ENCODE results near the gene MXD4.
"Not testable (repeated sequence)": the region's sequence is repeated elsewhere in the genome, so short reads cannot be mapped to it uniquely, and the experiment has no call there.

Gene MXD4

DNA sequence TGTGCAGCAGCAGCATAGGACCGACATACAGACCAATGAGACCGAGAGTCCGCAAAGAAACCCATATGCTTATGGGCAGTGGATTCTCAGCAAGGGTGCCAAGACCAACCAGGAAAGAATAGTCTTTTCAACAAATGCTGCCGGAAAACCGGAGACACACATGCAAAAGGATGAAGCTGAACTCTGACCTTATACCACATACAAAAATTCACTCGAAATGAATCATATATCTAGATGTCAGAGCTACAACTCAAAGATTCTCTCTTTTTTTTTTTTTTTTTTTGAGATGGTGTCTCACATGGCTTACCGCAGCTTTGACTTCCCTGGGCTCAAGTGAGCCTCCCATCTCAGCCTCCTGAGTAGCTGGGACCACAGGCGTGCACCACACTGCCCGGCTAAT is 16.0 kb upstream of the MXD4 start:
- no peaks in the 10 kb centered on the region for H3K27me3 ChIP-seq (ENCODE audit: control insufficient read depth, insufficient read depth, low read length)
- H3K4me1 ChIP-seq (ENCODE audit: control insufficient read depth, insufficient read depth, low read length): no peaks in the 10 kb centered on the region
- H3K4me3 ChIP-seq (ENCODE audit: low read length): no peak overlapping the region

DNA sequence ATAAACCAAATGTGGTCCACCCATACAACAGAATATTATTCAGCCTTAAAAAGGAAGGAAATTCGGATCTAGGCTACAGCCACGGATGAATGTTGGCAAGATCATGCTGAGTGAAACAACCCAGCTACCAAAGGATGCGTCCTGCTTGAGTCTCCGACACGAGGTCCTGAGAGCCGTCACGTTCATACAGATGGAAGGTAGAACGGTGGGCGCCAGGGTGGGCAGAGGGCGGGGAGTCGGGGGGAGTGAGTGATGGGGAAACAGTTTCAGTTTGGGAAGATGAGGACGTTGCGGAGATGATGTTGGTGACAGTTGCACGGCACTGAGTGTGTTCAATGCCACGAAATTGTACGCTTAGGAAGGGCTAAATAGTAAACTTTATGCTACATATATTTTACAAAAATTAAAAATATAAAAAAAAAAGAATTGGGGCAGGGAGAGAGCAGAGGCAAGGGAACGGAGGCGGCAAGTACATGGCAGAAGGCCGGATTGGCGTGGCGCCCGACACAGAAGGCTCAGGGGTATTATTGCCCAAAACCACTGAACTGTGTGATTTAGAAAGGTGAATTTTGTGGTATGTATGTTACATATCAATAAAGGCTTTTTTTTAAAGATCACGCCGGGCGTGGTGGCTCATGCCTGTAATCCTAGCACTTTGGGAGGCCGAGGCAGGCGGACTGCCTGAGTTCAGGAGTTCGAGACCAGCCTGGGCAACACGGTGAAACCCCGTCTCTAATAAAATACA is 14.8 kb upstream of the MXD4 start:
- H3K4me3 ChIP-seq (ENCODE audit: low read length): no peak overlapping the region
- H3K27me3 ChIP-seq (ENCODE audit: control insufficient read depth, insufficient read depth, low read length): no peaks in the 10 kb centered on the region
- H3K4me1 ChIP-seq (ENCODE audit: control insufficient read depth, insufficient read depth, low read length): no peaks in the 10 kb centered on the region
- no peak overlapping the region for H3K9ac ChIP-seq (ENCODE audit: low read length)
- H3K27ac ChIP-seq (ENCODE audit: low read depth, low read length): no peak overlapping the region
- H3K36me3 ChIP-seq (ENCODE audit: control insufficient read depth, insufficient read depth, low read length): peaks cover 2% of the 10 kb centered on the region

More for the DNA sequence above, 16.0 kb upstream of the MXD4 start:
- H3K36me3 ChIP-seq (ENCODE audit: control insufficient read depth, insufficient read depth, low read length): no peaks in the 10 kb centered on the region
- no peak overlapping the region for H3K9ac ChIP-seq (ENCODE audit: low read length)
- H3K27ac ChIP-seq (ENCODE audit: low read depth, low read length): no peak overlapping the region

DNA sequence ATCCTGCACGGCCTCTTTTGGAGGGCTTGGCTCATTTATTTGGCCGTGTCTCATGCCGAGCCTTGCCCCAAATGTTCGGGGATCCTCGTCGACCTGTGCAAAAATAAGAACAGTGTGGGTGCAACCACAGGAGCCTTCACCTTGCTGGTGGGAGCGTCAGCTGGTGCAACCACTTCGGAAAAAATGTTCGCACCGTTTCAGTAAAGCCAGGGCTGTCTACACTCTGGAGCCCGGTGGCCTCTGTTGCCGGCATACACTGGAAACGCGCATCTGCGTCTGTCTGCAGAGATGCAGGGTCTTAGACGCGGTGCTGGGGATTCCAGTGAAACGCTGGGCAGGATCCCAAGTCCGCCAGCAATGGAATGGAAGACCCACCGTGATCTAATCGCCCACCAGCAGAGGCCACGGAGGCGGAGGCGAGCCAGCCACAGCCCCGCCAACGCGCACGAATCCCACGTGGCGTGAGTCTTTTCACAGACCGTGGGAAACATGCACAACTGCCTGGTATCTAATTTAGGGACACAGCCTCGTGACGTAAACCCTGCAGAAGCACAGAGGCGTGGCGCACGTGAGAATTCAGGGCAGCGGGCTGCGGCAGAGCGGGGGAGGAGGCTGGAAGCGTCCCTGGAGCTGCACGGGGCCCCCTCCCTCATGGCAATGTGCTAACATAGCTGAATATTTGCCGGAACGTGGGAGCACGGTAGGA is 13.8 kb upstream of the MXD4 start:
- Histone ChIP-seq H3K36me3 (ENCODE audit: control insufficient read depth, insufficient read depth, low read length) (peaks cover 2% of the 10 kb centered on the region), H3K4me3 (ENCODE audit: low read length) (no peak overlapping the region)

DNA sequence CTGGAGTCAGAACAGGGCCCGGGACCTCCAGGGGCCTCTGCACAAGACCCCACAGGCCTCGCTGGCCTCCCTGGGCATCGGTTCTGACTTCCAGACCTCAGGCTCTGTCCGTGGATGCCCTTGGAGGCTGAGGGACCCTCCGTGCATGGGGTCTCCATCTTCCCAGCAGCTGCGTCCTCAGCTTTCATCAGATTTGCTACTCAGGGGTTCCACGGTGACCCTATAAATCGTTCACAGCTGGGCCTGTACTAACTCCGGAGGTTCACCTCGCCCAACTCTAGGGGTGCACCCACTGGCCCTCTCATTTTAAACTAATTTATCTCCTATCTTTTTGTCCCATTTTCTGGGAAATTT is 13.1 kb upstream of the MXD4 start:
- H3K9ac ChIP-seq (ENCODE audit: low read length); H3K4me1 ChIP-seq (ENCODE audit: control insufficient read depth, insufficient read depth, low read length); H3K27me3 ChIP-seq (ENCODE audit: control insufficient read depth, insufficient read depth, low read length); H3K4me3 ChIP-seq (ENCODE audit: low read length); H3K36me3 ChIP-seq (ENCODE audit: control insufficient read depth, insufficient read depth, low read length); H3K27ac ChIP-seq (ENCODE audit: low read depth, low read length): not testable (repeated sequence)

More for the DNA sequence above, 13.8 kb upstream of the MXD4 start:
- Histone ChIP-seq H3K27ac (ENCODE audit: low read depth, low read length) (no peak overlapping the region), H3K9ac (ENCODE audit: low read length) (no peak overlapping the region), H3K4me1 (ENCODE audit: control insufficient read depth, insufficient read depth, low read length) (no peaks in the 10 kb centered on the region), H3K27me3 (ENCODE audit: control insufficient read depth, insufficient read depth, low read length) (no peaks in the 10 kb centered on the region)

DNA sequence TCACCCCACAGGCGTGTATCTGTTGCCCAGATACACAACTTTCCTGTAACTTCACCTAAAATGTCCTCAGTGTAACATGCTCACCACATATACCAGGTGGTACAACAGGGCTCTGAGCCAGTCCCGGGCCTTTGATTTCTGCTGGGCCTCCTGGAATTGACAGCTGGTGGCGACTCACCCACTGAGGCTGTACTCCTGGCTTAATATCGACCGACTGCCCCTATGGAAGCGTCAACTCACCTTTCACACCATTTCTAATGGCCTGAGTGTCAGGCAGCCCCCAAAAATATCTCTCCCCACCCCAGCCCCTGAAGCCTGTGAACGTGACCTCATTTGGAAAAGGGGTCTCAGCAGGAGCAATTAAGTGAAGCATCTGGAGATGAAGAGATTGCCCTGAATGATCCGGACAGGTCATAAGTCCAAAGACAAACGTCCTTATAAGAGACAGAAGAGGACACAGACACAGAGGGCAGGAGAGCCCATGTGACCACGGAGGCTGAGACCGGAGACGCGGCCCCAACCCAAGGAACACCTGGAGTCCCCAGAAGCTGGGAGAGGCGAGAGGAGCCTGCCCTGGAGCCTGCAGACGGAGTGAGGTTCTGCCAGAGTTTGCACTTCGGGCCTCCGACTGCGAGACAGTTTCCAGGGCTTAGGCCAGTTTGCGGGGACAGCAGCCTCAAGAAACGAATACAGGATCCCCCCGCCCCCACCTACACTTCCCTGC is 12.6 kb upstream of the MXD4 start:
- H3K4me1 ChIP-seq (ENCODE audit: control insufficient read depth, insufficient read depth, low read length): no peaks in the 10 kb centered on the region
- no peak overlapping the region for H3K9ac ChIP-seq (ENCODE audit: low read length)
- no peak overlapping the region for H3K4me3 ChIP-seq (ENCODE audit: low read length)
- peaks cover 2% of the 10 kb centered on the region for H3K36me3 ChIP-seq (ENCODE audit: control insufficient read depth, insufficient read depth, low read length)
- H3K27me3 ChIP-seq (ENCODE audit: control insufficient read depth, insufficient read depth, low read length): no peaks in the 10 kb centered on the region
- no peak overlapping the region for H3K27ac ChIP-seq (ENCODE audit: low read depth, low read length)

DNA sequence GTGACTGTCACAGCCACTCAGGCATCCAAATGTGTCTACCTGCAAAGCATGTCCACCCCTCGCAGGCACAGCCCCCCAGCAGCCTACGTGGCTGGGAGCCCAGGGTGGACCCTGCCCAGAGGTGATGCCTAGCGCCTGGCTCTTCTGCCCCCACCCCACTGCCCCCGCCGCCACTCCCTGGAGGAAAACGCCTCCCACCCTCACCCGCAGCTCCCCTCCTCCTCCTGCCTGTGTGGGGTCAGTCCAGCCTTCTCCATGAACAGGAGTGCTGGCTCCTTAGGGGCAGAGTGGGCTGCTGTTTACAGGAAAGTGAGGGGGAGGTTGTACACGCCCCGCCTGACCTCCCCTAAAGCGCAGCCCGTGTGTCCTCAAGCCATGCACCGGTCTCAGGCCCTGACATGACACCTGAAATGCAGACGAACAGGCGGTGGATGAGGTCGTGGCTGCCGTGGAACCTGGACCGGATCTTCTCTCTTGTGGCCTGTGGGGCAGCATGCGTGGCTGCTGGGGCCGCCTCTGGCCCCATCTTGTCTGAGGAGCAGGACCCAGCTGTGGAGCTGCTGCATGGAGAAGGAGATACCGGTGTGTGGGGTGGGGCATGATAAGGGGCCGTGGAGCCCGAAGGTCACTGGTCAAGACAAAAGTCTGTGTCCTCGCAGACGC is 11.9 kb upstream of the MXD4 start:
- Histone ChIP-seq H3K27ac (ENCODE audit: low read depth, low read length) (no peak overlapping the region), H3K4me3 (ENCODE audit: low read length) (no peak overlapping the region)

DNA sequence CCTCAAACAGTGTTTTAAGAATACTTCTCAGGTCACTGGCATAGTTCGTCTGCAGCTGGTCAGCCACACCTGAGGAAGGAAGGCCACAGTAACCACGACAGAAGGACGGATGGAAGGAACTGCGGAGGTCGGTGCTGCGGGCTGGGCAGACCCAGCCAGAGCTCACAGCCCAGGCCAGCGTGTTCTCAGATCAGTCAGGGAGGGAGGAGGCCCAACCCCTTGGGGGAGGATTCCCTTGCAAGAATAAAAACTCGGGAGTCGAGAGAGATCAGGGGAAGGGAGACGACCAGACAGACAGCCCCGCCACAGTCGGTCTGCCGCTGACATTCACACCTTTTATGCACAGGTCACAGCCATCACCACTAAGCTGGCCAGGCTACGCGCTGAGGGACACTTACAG is 11.3 kb upstream of the MXD4 start:
- H3K4me3 ChIP-seq (ENCODE audit: low read length): no peak overlapping the region
- H3K36me3 ChIP-seq (ENCODE audit: control insufficient read depth, insufficient read depth, low read length): peaks cover 2% of the 10 kb centered on the region
- H3K27ac ChIP-seq (ENCODE audit: low read depth, low read length): no peak overlapping the region
- no peaks in the 10 kb centered on the region for H3K4me1 ChIP-seq (ENCODE audit: control insufficient read depth, insufficient read depth, low read length)
- no peaks in the 10 kb centered on the region for H3K27me3 ChIP-seq (ENCODE audit: control insufficient read depth, insufficient read depth, low read length)
- H3K9ac ChIP-seq (ENCODE audit: low read length): no peak overlapping the region

More for the DNA sequence above, 11.9 kb upstream of the MXD4 start:
- no peak overlapping the region for H3K9ac ChIP-seq (ENCODE audit: low read length)
- peaks cover 2% of the 10 kb centered on the region for H3K36me3 ChIP-seq (ENCODE audit: control insufficient read depth, insufficient read depth, low read length)
- no peaks in the 10 kb centered on the region for H3K4me1 ChIP-seq (ENCODE audit: control insufficient read depth, insufficient read depth, low read length)
- no peaks in the 10 kb centered on the region for H3K27me3 ChIP-seq (ENCODE audit: control insufficient read depth, insufficient read depth, low read length)

DNA sequence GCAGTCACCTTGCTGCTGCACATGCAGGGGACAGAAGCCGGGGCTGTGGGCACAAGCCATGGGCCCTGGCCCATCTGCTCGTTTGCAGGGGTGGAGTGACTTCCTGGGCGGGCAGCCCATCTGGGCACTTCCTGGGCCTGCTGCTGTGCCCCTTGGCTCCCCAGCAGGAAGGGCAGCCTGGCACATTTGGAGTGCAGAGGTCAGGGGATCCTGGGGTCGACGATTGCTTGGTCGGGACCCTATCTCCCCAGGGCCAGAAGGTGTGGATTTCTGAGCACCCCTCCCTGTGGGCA is 10.9 kb upstream of the MXD4 start:
- no peak overlapping the region for H3K9ac ChIP-seq (ENCODE audit: low read length)
- H3K36me3 ChIP-seq (ENCODE audit: control insufficient read depth, insufficient read depth, low read length): peaks cover 2% of the 10 kb centered on the region
- no peaks in the 10 kb centered on the region for H3K4me1 ChIP-seq (ENCODE audit: control insufficient read depth, insufficient read depth, low read length)
- H3K27me3 ChIP-seq (ENCODE audit: control insufficient read depth, insufficient read depth, low read length): no peaks in the 10 kb centered on the region
- no peak overlapping the region for H3K4me3 ChIP-seq (ENCODE audit: low read length)
- no peak overlapping the region for H3K27ac ChIP-seq (ENCODE audit: low read depth, low read length)

DNA sequence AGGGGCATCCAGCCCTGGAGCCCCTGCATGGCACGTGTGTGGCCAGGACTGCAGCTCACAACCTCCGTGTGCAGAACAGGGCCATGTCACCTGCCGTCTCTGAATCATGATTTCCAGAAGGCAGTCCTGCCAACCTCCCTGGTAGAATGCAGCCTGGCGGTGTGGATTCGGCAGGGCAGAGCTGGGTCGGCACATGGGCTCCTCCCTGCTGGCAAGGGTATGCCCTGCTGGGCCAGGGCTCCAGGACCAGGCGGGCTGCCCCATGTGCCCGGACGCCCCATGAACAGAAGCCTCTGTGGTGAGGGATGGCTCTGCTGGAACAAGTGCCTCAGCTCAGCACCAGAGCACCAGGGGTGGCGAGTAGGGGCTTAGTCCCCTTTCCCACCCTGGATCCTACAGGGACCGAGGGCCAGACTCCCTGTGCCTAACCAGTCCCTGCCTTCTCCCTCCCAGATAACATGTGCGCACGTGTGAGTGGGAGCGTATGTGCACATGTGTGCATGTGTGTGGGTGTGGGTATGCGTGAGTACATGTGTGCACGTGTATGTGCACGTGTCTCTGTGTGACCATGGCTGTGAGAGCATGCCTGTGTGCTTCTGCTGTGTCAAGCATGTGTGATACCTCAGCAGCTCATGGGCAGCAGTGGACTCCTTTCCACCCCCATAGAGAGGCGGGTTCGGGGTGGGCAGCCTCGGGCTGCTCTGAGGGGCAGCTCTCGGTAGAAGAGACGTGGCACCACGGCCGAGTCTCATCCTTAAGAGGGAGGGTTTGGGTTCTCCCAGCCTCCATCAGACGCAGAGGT is 10.3 kb upstream of the MXD4 start:
- H3K27ac ChIP-seq (ENCODE audit: low read depth, low read length): no peak overlapping the region
- H3K27me3 ChIP-seq (ENCODE audit: control insufficient read depth, insufficient read depth, low read length): no peaks in the 10 kb centered on the region
- no peak overlapping the region for H3K4me3 ChIP-seq (ENCODE audit: low read length)
- no peak overlapping the region for H3K9ac ChIP-seq (ENCODE audit: low read length)
- no peaks in the 10 kb centered on the region for H3K4me1 ChIP-seq (ENCODE audit: control insufficient read depth, insufficient read depth, low read length)
- H3K36me3 ChIP-seq (ENCODE audit: control insufficient read depth, insufficient read depth, low read length): peaks cover 2% of the 10 kb centered on the region

DNA sequence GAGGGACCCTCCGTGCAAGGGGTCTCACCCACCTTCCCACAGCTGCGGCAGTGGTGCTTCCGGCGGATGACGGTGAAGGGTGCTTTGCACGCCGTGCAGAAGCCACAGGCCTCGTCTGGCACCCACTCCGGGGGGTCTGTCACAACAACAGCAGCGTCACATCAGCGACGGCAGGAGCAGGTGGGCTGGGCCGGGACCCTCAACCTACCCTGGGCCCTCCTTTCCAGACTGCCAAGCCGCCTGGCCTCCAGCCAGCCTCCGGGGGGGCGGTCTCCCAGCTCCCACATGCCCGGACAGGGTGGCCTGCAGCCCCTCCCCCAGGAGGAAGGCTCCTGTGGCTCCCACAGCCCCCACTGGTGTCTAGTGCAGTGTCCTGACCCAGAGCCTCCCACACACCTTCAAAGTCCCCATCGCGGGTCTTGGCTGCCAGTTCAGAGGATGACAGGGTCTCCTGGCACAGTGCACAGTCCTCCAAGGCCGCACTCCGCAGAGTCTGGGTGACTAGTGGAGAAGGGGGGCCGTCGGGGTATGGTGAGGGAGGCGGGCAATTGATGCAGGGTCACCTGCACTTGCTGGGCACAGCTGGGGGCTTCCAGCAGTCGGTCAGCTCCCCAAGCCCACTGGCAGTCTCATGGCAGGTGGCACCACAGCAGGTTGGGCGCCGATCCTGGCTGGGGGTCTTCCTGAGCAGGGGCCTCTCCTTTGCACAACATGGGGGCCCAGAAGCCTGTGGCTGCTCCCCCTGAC is 9.5 kb upstream of the MXD4 start:
- Histone ChIP-seq H3K9ac (ENCODE audit: low read length) (no peak overlapping the region), H3K4me1 (ENCODE audit: control insufficient read depth, insufficient read depth, low read length) (peaks cover 5% of the 10 kb centered on the region), H3K27me3 (ENCODE audit: control insufficient read depth, insufficient read depth, low read length) (no peaks in the 10 kb centered on the region)

DNA sequence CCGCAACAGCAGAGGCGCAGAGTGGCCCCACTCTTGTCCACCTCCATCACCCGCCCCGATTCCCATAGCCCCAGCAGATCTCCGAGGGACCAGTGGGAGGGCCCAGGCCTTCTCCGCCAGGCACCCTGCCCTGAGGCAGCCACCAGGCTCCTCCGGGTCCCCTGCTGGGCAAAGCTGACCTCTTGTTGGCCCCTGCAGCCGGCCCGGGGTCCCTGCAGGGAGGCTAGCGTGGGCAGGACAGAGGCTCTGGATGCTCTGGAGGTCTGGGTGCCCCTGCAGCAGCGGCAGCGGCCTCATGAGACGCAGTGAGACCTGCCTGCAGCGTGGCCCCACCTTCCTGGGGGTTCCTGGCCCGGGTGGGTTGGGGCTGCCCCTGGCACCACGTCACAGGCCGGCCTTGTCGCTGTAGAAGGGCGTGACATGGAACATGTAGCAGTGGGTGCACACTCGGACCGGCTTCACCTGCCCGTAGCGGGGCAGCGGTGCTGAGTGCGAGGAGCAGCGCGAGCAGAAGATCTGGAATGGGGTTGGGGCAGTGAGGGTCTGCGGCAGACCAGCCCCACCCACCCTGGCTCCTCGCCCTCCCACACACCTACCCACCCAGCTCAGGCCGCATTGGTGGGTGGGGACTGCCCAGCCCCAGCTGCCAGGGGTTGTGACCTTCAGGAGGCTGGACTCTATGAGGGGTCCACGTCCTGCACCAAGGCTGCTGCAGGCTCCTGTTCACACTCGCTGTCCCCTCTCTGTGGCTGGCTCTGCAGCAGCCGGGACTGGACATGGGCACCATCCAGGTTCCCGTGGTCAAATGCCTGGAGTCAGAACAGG is 8.6 kb upstream of the MXD4 start:
- H3K27me3 ChIP-seq (ENCODE audit: control insufficient read depth, insufficient read depth, low read length): no peaks in the 10 kb centered on the region
- H3K9ac ChIP-seq (ENCODE audit: low read length): no peak overlapping the region
- H3K4me3 ChIP-seq (ENCODE audit: low read length): no peak overlapping the region
- peaks cover 12% of the 10 kb centered on the region for H3K4me1 ChIP-seq (ENCODE audit: control insufficient read depth, insufficient read depth, low read length)
- no peak overlapping the region for H3K27ac ChIP-seq (ENCODE audit: low read depth, low read length)
- H3K36me3 ChIP-seq (ENCODE audit: control insufficient read depth, insufficient read depth, low read length): peaks cover 2% of the 10 kb centered on the region

More for the DNA sequence above, 9.5 kb upstream of the MXD4 start:
- no peak overlapping the region for H3K27ac ChIP-seq (ENCODE audit: low read depth, low read length)
- H3K36me3 ChIP-seq (ENCODE audit: control insufficient read depth, insufficient read depth, low read length): peaks cover 2% of the 10 kb centered on the region
- no peak overlapping the region for H3K4me3 ChIP-seq (ENCODE audit: low read length)

All from rectal smooth muscle tissue (tissue), 1 donor.